Activated CD4-positive, CD25-positive, alpha-beta regulatory T cell treated with anti-CD3 and anti-CD28 coated beads, Interleukin-2, amount 50 U/mL, for 72 hours (primary cell): Measurements from ENCODE around the gene KLHL35.
"Not testable (repeated sequence)": the region's sequence is repeated elsewhere in the genome, so short reads cannot be mapped to it uniquely, and the experiment has no call there.

Source experiments
- DNase-seq: peaks from one replicate; pipeline ENCODE4 v3.0.0; 2021

The KLHL35 gene

GRCh38 chr11:75422248-75423231, 10.5 kb downstream of the KLHL35 start:
- DNase-seq = no peak

DNA sequence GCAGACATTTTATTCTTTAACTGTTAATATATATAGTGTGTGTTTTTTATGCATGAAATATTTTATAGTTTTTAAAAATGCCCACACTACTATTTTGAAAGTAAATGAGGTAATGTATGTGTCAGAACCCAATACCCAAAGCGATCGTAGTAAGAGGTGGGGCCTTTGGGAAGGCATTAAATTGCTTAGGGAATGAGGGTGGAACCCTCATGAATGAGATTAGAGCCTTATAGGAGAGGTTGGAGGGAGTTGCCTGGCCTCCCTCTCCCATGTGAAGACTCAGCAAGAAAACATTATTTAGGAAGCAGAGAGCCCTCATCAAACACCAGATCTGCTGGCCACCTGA, 11.1 kb downstream of the KLHL35 start:
- DNase-seq = no peak

DNA sequence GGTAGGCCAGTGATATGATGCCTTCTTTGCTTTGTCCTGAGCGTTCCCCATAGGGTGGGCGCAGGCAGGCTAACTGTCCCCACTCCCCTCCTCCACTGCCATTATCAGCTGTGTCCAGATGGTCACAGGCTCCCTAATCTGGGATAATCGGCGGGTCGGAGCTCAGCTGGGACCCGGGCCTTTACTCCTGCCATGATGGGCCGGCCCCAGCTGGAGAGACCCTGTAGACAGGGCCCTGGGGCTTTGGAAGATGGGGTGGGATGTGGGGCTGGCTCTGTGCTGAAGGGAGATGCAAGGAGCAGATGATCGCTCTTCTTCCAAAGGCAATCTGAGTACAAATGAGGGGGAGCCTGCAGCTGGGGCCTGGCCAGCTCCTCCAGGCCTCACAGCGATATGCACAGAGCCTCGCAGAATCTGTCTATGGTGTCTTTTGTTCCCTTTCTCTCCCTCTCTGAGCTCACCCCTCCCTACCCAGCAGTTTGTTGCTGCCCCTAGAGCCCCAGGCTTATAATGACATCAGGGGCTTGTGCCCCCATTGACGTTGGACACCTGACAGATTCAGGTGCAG, 11.9 kb downstream of the KLHL35 start:
- no peak for DNase-seq

GRCh38 chr11:75420224-75421034, 12.6 kb downstream of the KLHL35 start:
- DNase-seq = no peak

DNA sequence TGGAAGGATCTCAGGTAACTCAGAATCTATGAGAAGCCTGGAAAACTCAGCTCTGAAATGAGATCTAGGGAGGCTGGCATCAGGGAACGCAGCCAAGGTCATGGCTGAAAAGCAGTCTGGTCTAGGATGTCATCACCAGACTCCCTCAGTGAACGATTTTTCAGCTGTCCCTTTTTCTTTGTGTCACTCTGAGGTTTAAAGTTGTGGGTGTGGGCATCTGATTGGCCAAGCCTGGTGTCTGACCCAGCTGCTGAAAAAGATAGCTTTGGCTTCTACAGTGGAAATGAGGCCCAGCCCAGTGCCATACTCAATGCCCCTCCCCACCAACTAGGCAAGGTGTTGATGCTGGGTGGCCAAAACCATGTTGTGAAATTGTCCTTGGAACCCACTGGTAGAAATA, 19.1 kb downstream of the KLHL35 start:
- DNase-seq = no peak

- DNase-seq = not testable (repeated sequence)
These were observed 19.9 kb downstream of the KLHL35 start for GRCh38 chr11:75413146-75413545.

- not testable (repeated sequence) for DNase-seq
These were observed 23.0 kb downstream of the KLHL35 start for GRCh38 chr11:75409971-75410370.

- no peak for DNase-seq
These were observed 24.1 kb downstream of the KLHL35 start for GRCh38 chr11:75408957-75409219.

DNA sequence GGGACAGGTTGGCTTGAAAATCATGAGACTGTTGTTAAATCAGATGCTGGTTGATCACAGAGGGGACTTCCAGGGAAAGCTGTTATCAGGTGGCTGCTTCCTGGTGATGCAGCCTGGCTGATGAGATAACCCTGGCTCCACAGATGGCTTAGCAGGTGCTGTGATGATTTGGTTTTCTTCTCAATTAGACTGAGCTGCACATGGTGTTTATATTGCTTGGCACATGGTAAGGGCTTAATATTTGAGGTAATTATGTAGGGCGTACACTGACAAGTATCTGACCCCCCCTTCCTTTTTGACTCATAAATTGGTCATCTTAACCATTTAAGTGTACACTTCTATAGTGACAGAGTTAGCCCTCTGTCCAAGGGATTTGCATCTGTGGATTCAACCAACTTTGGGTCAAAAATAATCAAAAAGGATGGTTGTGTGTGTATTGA, 26.6 kb downstream of the KLHL35 start:
- DNase-seq = no peak

GRCh38 chr11:75403983-75404658, 28.9 kb downstream of the KLHL35 start:
- no peak for DNase-seq

- DNase-seq = no peak
These were observed 30.0 kb downstream of the KLHL35 start for GRCh38 chr11:75403037-75403436.

GRCh38 chr11:75402002-75402773, 30.8 kb downstream of the KLHL35 start:
- no peak for DNase-seq

DNA sequence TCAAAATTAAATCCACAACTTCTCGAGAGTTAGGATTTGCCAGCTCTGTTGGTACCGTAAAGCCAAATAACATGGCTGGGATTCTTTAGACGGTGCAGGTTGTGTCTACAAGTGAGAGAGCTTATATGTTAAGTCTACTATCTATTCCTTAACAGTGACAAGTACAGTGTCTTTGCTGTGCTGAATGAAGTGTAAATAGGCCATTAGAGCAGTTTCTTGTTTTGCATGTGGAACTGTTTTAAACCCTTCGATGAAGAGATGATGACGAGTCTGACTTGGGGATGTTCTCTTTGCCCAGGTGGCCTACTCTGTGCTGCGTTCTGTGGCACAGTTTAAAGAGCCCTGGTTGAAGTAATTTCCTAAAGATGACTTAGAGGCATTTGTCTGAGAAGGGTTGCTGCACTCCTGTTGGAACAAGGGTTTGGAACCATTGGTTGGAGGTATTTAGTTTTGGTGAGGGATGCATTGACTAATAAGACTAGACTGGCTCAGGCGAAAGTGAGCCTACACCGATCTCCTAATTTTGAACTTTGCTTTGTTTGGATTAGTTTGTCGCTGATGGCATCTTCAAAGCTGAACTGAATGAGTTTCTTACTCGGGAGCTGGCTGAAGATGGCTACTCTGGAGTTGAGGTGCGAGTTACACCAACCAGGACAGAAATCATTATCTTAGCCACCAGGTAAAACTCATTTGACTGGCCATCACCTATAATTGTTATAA, 32.7 kb downstream of the KLHL35 start:
- no peak for DNase-seq

- DNase-seq = peak; percentile 87
These were observed 33.5 kb downstream of the KLHL35 start, which contains the start of gene RPS3 for GRCh38 chr11:75399344-75400145. Gene RPS3, plus strand, starts transcription at chr11:75399518. Its CDS starts 30 bp downstream, at chr11:75399548.

DNA sequence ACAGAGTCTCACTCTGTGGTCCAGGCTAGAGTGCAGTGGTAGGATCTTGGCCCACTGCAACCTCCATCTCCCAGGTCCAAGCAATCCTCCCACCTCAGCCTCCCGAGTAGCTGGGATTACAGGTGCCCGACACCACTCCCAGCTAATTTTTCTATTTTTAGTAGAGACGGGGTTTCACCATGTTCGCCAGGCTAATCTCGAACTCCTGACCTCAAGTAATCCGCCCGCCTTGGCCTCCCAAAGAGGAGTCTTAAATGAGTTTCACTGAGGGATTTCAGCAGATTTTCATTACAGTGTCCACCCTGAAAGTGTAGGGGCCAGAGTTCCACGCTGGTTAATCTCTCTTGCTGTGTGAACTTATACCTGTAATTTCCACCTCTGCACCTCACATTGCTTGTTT, 34.1 kb downstream of the KLHL35 start:
- no peak for DNase-seq

DNA sequence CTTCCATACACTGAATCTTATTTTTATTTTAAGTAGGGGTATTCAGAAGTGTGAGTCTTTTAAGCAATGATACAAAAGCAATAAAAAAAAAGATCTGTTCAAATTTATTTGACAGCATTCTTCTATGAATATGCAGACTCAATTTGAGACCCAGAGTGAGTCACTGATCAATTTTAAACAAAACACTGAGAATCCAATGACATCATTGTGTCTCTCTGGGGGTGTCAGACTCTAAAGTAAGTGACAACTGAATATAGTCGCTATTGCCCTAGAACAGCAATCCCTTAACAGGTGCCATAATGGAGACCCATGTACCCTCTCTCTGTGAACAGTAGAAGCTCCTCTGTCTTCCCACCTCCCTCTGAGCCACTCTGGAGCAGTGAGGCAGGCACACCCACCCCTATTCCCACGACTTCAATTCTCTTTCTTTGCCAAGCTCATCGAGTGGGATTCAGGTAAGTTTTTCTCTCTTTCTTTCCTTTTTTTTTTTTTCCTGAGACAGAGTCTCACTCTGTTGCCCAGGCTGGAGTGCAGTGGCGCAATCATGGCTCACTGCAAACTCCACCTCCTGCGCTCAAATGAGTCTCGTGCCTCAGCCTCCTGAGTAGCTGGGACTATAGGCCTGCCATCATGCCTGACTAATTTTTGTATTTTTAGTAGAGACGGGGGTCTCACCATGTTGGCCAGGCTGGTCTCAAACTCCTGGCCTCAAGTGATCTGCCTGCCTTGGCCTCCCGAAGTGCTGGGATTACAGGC, 38.7 kb downstream of the KLHL35 start:
- no peak for DNase-seq

DNA sequence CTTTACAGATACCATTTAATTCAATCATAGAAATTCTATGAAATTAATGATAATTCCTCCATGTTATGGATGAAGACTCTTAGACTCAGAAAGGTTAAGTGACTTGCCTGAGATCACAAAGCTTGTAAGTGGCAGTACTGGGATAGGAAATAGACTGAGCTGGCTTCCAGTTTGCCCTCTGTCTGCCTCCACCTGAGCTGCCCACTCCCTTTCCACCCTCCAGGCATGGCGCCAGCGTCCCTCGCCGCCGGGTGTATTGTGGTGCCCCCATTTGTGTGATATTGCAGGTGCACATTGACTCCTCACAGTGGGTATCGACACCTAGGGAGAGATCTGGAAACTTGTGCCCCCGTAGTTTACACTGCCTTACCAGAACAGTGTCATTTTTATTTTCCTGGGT, 43.1 kb downstream of the KLHL35 start:
- no peak for DNase-seq

GRCh38 chr11:75389276-75389605, 43.8 kb downstream of the KLHL35 start:
- no peak for DNase-seq

DNA sequence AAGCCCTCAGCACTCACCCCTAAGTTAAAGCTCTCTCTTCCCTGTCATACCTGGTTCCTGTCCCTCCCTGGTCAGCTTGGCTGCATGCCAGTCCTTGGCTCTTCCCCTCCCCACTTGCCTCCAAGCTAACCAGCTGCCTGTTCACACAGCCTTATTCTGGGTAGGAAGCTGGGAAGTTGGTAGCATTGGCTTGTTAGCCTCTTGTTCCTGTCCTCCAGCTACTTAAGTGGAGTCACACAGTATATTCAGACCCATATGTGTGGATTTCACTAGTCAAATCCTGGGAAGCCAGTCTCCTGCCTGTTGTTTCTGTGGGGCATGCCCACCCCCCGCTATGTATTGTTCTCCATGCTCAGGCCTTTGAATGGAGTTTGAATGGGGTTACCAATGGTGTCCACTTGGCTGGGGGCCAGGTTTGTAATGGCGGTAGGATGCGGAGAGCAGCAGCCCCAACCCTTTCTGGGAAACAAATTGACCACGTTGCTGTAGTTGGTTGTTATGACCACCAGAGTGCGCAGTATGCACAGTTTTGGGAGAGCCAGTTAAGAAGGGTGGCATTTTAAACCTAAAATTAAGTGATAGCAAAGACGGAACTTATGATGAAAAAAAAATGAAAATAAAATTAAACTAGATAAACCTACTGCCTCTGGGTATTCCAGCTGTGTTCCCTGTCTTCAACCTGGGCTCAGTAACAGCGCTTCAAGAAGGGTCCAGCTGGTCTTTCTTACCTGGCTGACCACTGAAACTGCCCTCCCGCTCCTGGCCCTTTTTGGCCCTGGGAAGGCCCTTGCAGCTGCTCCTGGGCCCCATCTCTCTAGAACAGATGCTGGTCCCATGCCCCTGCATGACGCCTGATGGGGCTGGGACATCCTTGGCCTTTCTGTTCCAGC, 44.4 kb downstream of the KLHL35 start:
- DNase-seq = peak; percentile 60
